H1 (cell line): Measurements from ENCODE around the gene EIF2B1.

ENCODE experiments used
- CEBPB ChIP-seq: IDR thresholded peaks from 2 replicates; pipeline ENCODE4 v1.6.1; 2012; ENCODE audit warnings: low read depth, low read length
- CREB1 ChIP-seq: IDR thresholded peaks from 2 replicates; pipeline ENCODE4 v1.6.1; 2012; ENCODE audit warnings: inconsistent platforms
- MAFK ChIP-seq: IDR thresholded peaks from 2 replicates; pipeline ENCODE4 v1.6.1; 2012; ENCODE audit warnings: low read depth, mild to moderate bottlenecking, improper control_type of control experiment, low read length
- PHF8 ChIP-seq: fragments of 200-600 bp; sonication (generic); conservative IDR thresholded peaks from 2 replicates; pipeline ENCODE4 v1.7.1; 2012; ENCODE audit warnings: low read depth, mild to moderate bottlenecking, inconsistent platforms, low read length, moderate library complexity
- POLR2A ChIP-seq, 2 experiments: IDR thresholded peaks; 1 replicate in 1 of 2; 2 replicates in 1 of 2; pipeline ENCODE4 v1.6.1; 2011; ENCODE audit warnings: low read depth in 2 of 2, low read length in 2 of 2, mild to moderate bottlenecking in 2 of 2; ENCODE audit errors: control extremely low read depth in 1 of 2
- POLR2AphosphoS5 ChIP-seq: IDR thresholded peaks from 2 replicates; pipeline ENCODE4 v1.6.1; 2011; ENCODE audit warnings: low read depth, low read length
- RBBP5 ChIP-seq: IDR thresholded peaks from 2 replicates; pipeline ENCODE4 v1.7.1; 2012; ENCODE audit warnings: low read depth, mild to moderate bottlenecking, inconsistent platforms, low read length, moderate library complexity, borderline replicate concordance
- SIN3A ChIP-seq, 2 experiments: IDR thresholded peaks in 1 of 2; conservative IDR thresholded peaks in 1 of 2; 2 replicates each; pipeline ENCODE4 v1.6.1; 2011 to 2012; ENCODE audit warnings: low read length in 2 of 2, improper control_type of control experiment in 1 of 2, low read depth in 1 of 2, mild to moderate bottlenecking in 1 of 2
- SIX5 ChIP-seq: IDR thresholded peaks from 2 replicates; pipeline ENCODE4 v1.6.1; 2011; ENCODE audit warnings: mild to moderate bottlenecking, low read depth, low read length
- TAF1 ChIP-seq: IDR thresholded peaks from 2 replicates; pipeline ENCODE4 v1.6.1; 2011; ENCODE audit warnings: mild to moderate bottlenecking, low read depth, low read length
- TF ChIP-seq, protein P1 (sequence below), 3 experiments: IDR thresholded peaks; 1 replicate in 2 of 3; 2 replicates in 1 of 3; pipeline versions ENCODE4 v1.5.1 to v1.6.1; 2011; ENCODE audit warnings: low read length in 3 of 3, mild to moderate bottlenecking in 3 of 3, inconsistent platforms in 2 of 3, low read depth in 1 of 3, moderate library complexity in 1 of 3; ENCODE audit not compliant: insufficient read depth in 1 of 3; ENCODE audit errors: control extremely low read depth in 1 of 3
- TF ChIP-seq, protein P2 (sequence below): IDR thresholded peaks from 2 replicates; pipeline ENCODE4 v1.6.1; 2012; ENCODE audit warnings: low read length, inconsistent platforms

- TF ChIP-seq, protein P1, sequence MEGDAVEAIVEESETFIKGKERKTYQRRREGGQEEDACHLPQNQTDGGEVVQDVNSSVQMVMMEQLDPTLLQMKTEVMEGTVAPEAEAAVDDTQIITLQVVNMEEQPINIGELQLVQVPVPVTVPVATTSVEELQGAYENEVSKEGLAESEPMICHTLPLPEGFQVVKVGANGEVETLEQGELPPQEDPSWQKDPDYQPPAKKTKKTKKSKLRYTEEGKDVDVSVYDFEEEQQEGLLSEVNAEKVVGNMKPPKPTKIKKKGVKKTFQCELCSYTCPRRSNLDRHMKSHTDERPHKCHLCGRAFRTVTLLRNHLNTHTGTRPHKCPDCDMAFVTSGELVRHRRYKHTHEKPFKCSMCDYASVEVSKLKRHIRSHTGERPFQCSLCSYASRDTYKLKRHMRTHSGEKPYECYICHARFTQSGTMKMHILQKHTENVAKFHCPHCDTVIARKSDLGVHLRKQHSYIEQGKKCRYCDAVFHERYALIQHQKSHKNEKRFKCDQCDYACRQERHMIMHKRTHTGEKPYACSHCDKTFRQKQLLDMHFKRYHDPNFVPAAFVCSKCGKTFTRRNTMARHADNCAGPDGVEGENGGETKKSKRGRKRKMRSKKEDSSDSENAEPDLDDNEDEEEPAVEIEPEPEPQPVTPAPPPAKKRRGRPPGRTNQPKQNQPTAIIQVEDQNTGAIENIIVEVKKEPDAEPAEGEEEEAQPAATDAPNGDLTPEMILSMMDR (IDR thresholded peaks at IDR 0.05; ENCODE audit: control extremely low read depth in 1 of 3, insufficient read depth in 1 of 3, low read depth in 1 of 3, low read length in 3 of 3): no peak
- TF ChIP-seq TAF1 (no peak), POLR2AphosphoS5 (no peak), SIN3A (conservative IDR thresholded peaks at IDR 0.05 in 1 of 2, IDR thresholded peaks at IDR 0.05 in 1 of 2; ENCODE audit: low read depth in 1 of 2, low read length in 2 of 2) (no peak), CEBPB (no peak), CREB1 (no peak), POLR2A (IDR thresholded peaks at IDR 0.05; ENCODE audit: control extremely low read depth in 1 of 2, low read depth in 2 of 2, low read length in 2 of 2) (no peak), SIX5 (no peak), RBBP5 (no peak), MAFK (no peak), PHF8 (no peak)
- TF ChIP-seq, protein P2, sequence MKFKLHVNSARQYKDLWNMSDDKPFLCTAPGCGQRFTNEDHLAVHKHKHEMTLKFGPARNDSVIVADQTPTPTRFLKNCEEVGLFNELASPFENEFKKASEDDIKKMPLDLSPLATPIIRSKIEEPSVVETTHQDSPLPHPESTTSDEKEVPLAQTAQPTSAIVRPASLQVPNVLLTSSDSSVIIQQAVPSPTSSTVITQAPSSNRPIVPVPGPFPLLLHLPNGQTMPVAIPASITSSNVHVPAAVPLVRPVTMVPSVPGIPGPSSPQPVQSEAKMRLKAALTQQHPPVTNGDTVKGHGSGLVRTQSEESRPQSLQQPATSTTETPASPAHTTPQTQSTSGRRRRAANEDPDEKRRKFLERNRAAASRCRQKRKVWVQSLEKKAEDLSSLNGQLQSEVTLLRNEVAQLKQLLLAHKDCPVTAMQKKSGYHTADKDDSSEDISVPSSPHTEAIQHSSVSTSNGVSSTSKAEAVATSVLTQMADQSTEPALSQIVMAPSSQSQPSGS: no peak
Observed at GRCh38 chr12:123643911-123644310, 10.4 kb upstream of the EIF2B1 start.
